GM23338 (cell line): ENCODE results near the gene MARCHF2. TPM values are rescaled to one million over a fixed set of nuclear protein-coding genes. Genes with fewer than 3 reads are reported as not detected.
A peak's percentile ranks its signal among the peaks of the same experiment; 100 is the strongest.

Source experiments
- ATAC-seq: fragments of 200-7000 bp; cut with Tn5 transposase; 3 replicates; pipeline ENCODE4 v1.9.1; 2020
- DNase-seq: peaks from one replicate; pipeline ENCODE4 v3.0.0-alpha.2; 2015; ENCODE audit warnings: low spot score
- H2AFZ ChIP-seq: fragments of 200-600 bp; sonication (generic); 2 replicates; pipeline ENCODE4 v1.8.0; 2016; ENCODE audit warnings: antibody characterized with exemption, mild to moderate bottlenecking, moderate library complexity
- H3F3A ChIP-seq: fragments of 200-600 bp; sonication (generic); replicated peaks from 2 replicates; pipeline ENCODE4 v1.8.0; 2017; ENCODE audit warnings: antibody characterized with exemption, mixed run types, low read depth
- H3K27ac ChIP-seq: fragments of 200-600 bp; sonication (generic); 2 replicates; pipeline ENCODE4 v1.6.1; 2016; ENCODE audit warnings: low read depth
- H3K27me3 ChIP-seq: fragments of 200-600 bp; sonication (generic); 2 replicates; pipeline ENCODE4 v1.8.0; 2016; ENCODE audit warnings: mild to moderate bottlenecking, mixed run types, moderate library complexity; ENCODE audit not compliant: insufficient read depth
- H3K36me3 ChIP-seq: fragments of 200-600 bp; sonication (generic); 2 replicates; pipeline ENCODE4 v1.8.0; 2016; ENCODE audit warnings: mild to moderate bottlenecking; ENCODE audit not compliant: insufficient read depth
- H3K4me1 ChIP-seq: fragments of 200-600 bp; sonication (generic); 2 replicates; pipeline ENCODE4 v1.8.0; 2016; ENCODE audit warnings: mild to moderate bottlenecking, moderate library complexity; ENCODE audit not compliant: insufficient read depth
- H3K4me2 ChIP-seq: fragments of 200-600 bp; sonication (generic); 2 replicates; pipeline ENCODE4 v1.7.1; 2017; ENCODE audit warnings: mixed run types
- H3K4me3 ChIP-seq: fragments of 200-600 bp; sonication (generic); 2 replicates; pipeline ENCODE4 v1.6.1; 2016; ENCODE audit warnings: mixed run types
- H3K79me2 ChIP-seq: fragments of 200-600 bp; sonication (generic); replicated peaks from 2 replicates; pipeline ENCODE4 v1.8.0; 2017; ENCODE audit warnings: mild to moderate bottlenecking; ENCODE audit not compliant: insufficient read depth
- H3K9me2 ChIP-seq: fragments of 200-600 bp; sonication (generic); 2 replicates; pipeline ENCODE4 v1.8.0; 2017; ENCODE audit not compliant: insufficient read depth
- H4K20me1 ChIP-seq: fragments of 200-600 bp; sonication (generic); replicated peaks from 2 replicates; pipeline ENCODE4 v1.8.0; 2017; ENCODE audit warnings: mild to moderate bottlenecking; ENCODE audit not compliant: insufficient read depth
- H3K27ac Mint-ChIP-seq: 2 replicates; pipeline ENCODE4 v1.8.0; 2020; ENCODE audit warnings: inconsistent platforms, mild to moderate bottlenecking, moderate library complexity, mixed read lengths
- H3K27me3 Mint-ChIP-seq: 3 replicates; pipeline ENCODE4 v1.8.0; 2022; ENCODE audit warnings: low read depth, mild to moderate bottlenecking, moderate library complexity, mixed read lengths, inconsistent platforms; ENCODE audit not compliant: insufficient read depth, poor library complexity
- H3K36me3 Mint-ChIP-seq: 3 replicates; pipeline ENCODE4 v1.8.0; 2021; ENCODE audit warnings: low read depth, mild to moderate bottlenecking, inconsistent platforms, moderate library complexity, mixed read lengths
- H3K4me1 Mint-ChIP-seq: 3 replicates; pipeline ENCODE4 v1.8.0; 2020; ENCODE audit warnings: mild to moderate bottlenecking, inconsistent platforms, mixed read lengths
- H3K4me3 Mint-ChIP-seq: 3 replicates; pipeline ENCODE4 v1.8.0; 2021; ENCODE audit warnings: moderate library complexity, mild to moderate bottlenecking, inconsistent platforms, mixed read lengths
- H3K9me3 Mint-ChIP-seq: 3 replicates; pipeline ENCODE4 v1.8.0; 2020; ENCODE audit warnings: moderate library complexity, mild to moderate bottlenecking, inconsistent platforms, mixed read lengths
- CREB1 ChIP-seq: fragments of 250-450 bp; sonication (Bioruptor Pico); IDR thresholded peaks from 2 replicates; pipeline ENCODE4 v1.5.0; 2020; ENCODE audit warnings: low read depth, mild to moderate bottlenecking, moderate library complexity
- ETS1 ChIP-seq: IDR thresholded peaks from 2 replicates; pipeline ENCODE4 v1.6.1; 2016; ENCODE audit warnings: antibody characterized with exemption
- EZH2 ChIP-seq: fragments of 200-600 bp; sonication (generic); IDR thresholded peaks from one replicate; pipeline ENCODE4 v1.8.0; 2017; ENCODE audit warnings: antibody characterized with exemption, mild to moderate bottlenecking, low read depth; ENCODE audit not compliant: unreplicated experiment
- JUNB ChIP-seq: IDR thresholded peaks from one replicate; pipeline ENCODE4 v1.6.1; 2016; ENCODE audit warnings: antibody characterized with exemption; ENCODE audit not compliant: unreplicated experiment
- POLR2AphosphoS5 ChIP-seq: IDR thresholded peaks from 2 replicates; pipeline ENCODE4 v1.6.1; 2016; ENCODE audit warnings: antibody characterized with exemption, low read depth
- STAT1 ChIP-seq: IDR thresholded peaks from one replicate; pipeline ENCODE4 v1.6.1; 2016; ENCODE audit warnings: antibody characterized with exemption; ENCODE audit not compliant: unreplicated experiment
- ZNF114 ChIP-seq: fragments of 250-450 bp; sonication (Bioruptor Pico); IDR thresholded peaks from 2 replicates; pipeline ENCODE4 v1.5.0; 2020; ENCODE audit warnings: mild to moderate bottlenecking, moderate library complexity
- ZNF331 ChIP-seq: fragments of 250-450 bp; sonication (Bioruptor Pico); IDR thresholded peaks from 2 replicates; pipeline ENCODE4 v1.5.0; 2020; ENCODE audit warnings: low read depth, mild to moderate bottlenecking, moderate library complexity
- ZNF462 ChIP-seq: fragments of 250-450 bp; sonication (Bioruptor Pico); IDR thresholded peaks from 2 replicates; pipeline ENCODE4 v1.5.0; 2020; ENCODE audit warnings: mild to moderate bottlenecking, moderate library complexity
- polyA plus RNA-seq: library from polyadenylated mRNA; unstranded; fragments of >200 nt; fragmentation: Nextera tagmentation; extraction: Ambion mirVana; gene quantifications from 2 replicates; pipeline ENCODE4 v1.2.1, GENCODE V29; 2016
- total RNA-seq: library from RNA; depleted of rRNA; stranded (reverse); fragments of >200 nt; shearing (Covaris generic); gene quantifications from 2 replicates; pipeline ENCODE4 v1.2.3, GENCODE V29; 2014

MARCHF2 gene
- total and polyA plus RNA-seq, 2 experiments from 2014 or later = 18.9 to 50.1 TPM

- TF ChIP-seq ZNF462 (CRISPR knock-in tag) = no peak
Measured at GRCh38 chr19:8451377-8451776, 38.3 kb downstream of the MARCHF2 start (continued).

- H3K36me3 ChIP-seq = peaks cover 14% of the 10 kb centered on the region; the same call in 1 of the 2 replicates
- H3K36me3 Mint-ChIP-seq = peaks cover 75% of the 10 kb centered on the region
Measured at GRCh38 chr19:8451885-8452284, 38.8 kb downstream of the MARCHF2 start.

GRCh38 chr19:8452446-8453123 is 39.5 kb downstream of the MARCHF2 start:
- peak overlapping the region; percentile 37; the same call in 1 of the 2 replicates for H3K4me2 ChIP-seq
- peaks cover 17% of the 10 kb centered on the region; the same call in 1 of the 2 replicates for H3K36me3 ChIP-seq
- peaks cover 7% of the 10 kb centered on the region for H3K27me3 Mint-ChIP-seq
- peaks cover 86% of the 10 kb centered on the region for H4K20me1 ChIP-seq
- H3K9me3 Mint-ChIP-seq = no peaks in the 10 kb centered on the region
- H3K4me3 ChIP-seq = no peak overlapping the region
- no peak overlapping the region for H2AFZ ChIP-seq
- ATAC-seq (no peak), DNase-seq (no peak)
- H3K4me1 ChIP-seq = peaks cover 80% of the 10 kb centered on the region
- peaks cover 99% of the 10 kb centered on the region for H3K79me2 ChIP-seq
- peaks cover 75% of the 10 kb centered on the region for H3K36me3 Mint-ChIP-seq
- H3F3A ChIP-seq = no peaks in the 10 kb centered on the region
- H3K27ac Mint-ChIP-seq = no peak overlapping the region
- 0 out of 3 replicates have a peak overlapping the region, but pooled peaks have one; percentile 28 for H3K4me3 Mint-ChIP-seq
- no peaks in the 10 kb centered on the region for H3K9me2 ChIP-seq
- peaks cover 82% of the 10 kb centered on the region for H3K4me1 Mint-ChIP-seq
- H3K27me3 ChIP-seq = no peaks in the 10 kb centered on the region
- H3K27ac ChIP-seq = peak overlapping the region; percentile 11; the same call in 1 of the 2 replicates
- TF ChIP-seq ZNF331 (CRISPR knock-in tag) = no peak
- TF ChIP-seq EZH2 = no peak
- no peak for TF ChIP-seq ETS1
- no peak for TF ChIP-seq ZNF114
- TF ChIP-seq CREB1 = no peak
- TF ChIP-seq STAT1 = no peak
- TF ChIP-seq JUNB = no peak

More at GRCh38 chr19:8451885-8452284, 38.8 kb downstream of the MARCHF2 start:
- peak overlapping the region; percentile 46; the same call in 1 of the 2 replicates for H3K4me2 ChIP-seq
- H3K27ac ChIP-seq = 0 out of 2 replicates have a peak overlapping the region, but pooled peaks have one; percentile 37
- H3K4me3 Mint-ChIP-seq = peak overlapping the region; percentile 42; the same call in 2 of the 3 replicates
- H4K20me1 ChIP-seq = peaks cover 79% of the 10 kb centered on the region
- H3K79me2 ChIP-seq = peaks cover 99% of the 10 kb centered on the region
- H3F3A ChIP-seq = no peaks in the 10 kb centered on the region; the same call in 1 of the 2 replicates
- H3K9me2 ChIP-seq = no peaks in the 10 kb centered on the region
- DNase-seq = no peak
- H3K4me1 ChIP-seq = peaks cover 77% of the 10 kb centered on the region
- no peaks in the 10 kb centered on the region for H3K27me3 ChIP-seq
- H3K27ac Mint-ChIP-seq = no peak overlapping the region
- TF ChIP-seq POLR2AphosphoS5 = no peak
- no peaks in the 10 kb centered on the region for H3K9me3 Mint-ChIP-seq
- H3K4me1 Mint-ChIP-seq = peaks cover 82% of the 10 kb centered on the region
- H2AFZ ChIP-seq = no peak overlapping the region
- peaks cover 11% of the 10 kb centered on the region for H3K27me3 Mint-ChIP-seq
- H3K4me3 ChIP-seq = no peak overlapping the region; the same call in 1 of the 2 replicates
- no peak for ATAC-seq
